K562 (cell line): ENCODE data around the gene RBBP5. TPM values are rescaled to one million over a fixed set of nuclear protein-coding genes. Genes with fewer than 3 reads are reported as not detected.

Experiments used
- ATAC-seq: fragments of 200-7000 bp; cut with Tn5 transposase; 3 replicates; pipeline ENCODE4 v1.9.1; 2020; ENCODE audit warnings: moderate library complexity
- BruUV-seq: library from RNA; stranded (reverse); fragments of 400-500 nt; replicated peaks from 2 replicates; lab custom pipeline; 2021; lab: Mats Ljungman, UMichigan
- CTCF ChIA-PET: fragments of 300-600 bp; formaldehyde crosslinking; extraction: SDS; loops from one replicate; lab custom pipeline; 2021; ENCODE audit warnings: low intra/inter-chr PET ratio; lab: Yijun Ruan, JAX
- POLR2A ChIA-PET: fragments of 300-600, 350-650 bp; sonication (Branson Sonifier 250); formaldehyde crosslinking; extraction: SDS; loops from one replicate; lab custom pipeline; 2021; ENCODE audit warnings: antibody characterized with exemption, inconsistent platforms; lab: Yijun Ruan, JAX
- DNase-seq, 4 experiments: peaks; one replicate each; pipeline versions ENCODE4 v3.0.0 to v3.0.0-alpha.2; 2011 to 2018; ENCODE audit warnings: low spot score in 3 of 4, mixed read lengths in 3 of 4; ENCODE audit errors: extremely low read depth in 1 of 4
- FAIRE-seq: peaks from 2 replicates; lab custom pipeline; 2011; peaks lifted over from hg19 to GRCh38; lab: Jason Lieb, UNC
- H2AFZ ChIP-seq: 2 replicates; pipeline ENCODE4 v1.6.0; 2011; ENCODE audit warnings: low read depth, low read length, control low read depth, inconsistent platforms
- H3K27ac ChIP-seq: fragments of 200-600 bp; 3 replicates; pipeline ENCODE4 v1.8.0; 2011; ENCODE audit warnings: low read depth, mild to moderate bottlenecking, control low read depth, inconsistent platforms, low read length, moderate library complexity, mixed read lengths; ENCODE audit errors: extremely low read depth
- H3K27me3 ChIP-seq, 2 experiments: fragments of 300-600 bp in 1 of 2; 2 replicates in 1 of 2; 3 replicates in 1 of 2; pipeline versions ENCODE4 v1.6.0 to v1.8.0; 2011; ENCODE audit warnings: inconsistent platforms in 2 of 2, low read length in 2 of 2, mild to moderate bottlenecking in 1 of 2, mixed read lengths in 1 of 2, moderate library complexity in 1 of 2; ENCODE audit not compliant: control insufficient read depth in 2 of 2, insufficient read depth in 2 of 2
- H3K36me3 ChIP-seq: fragments of 300-600 bp; 3 replicates; pipeline ENCODE4 v1.8.0; 2011; ENCODE audit warnings: mild to moderate bottlenecking, low read length, inconsistent platforms; ENCODE audit not compliant: control insufficient read depth, insufficient read depth
- H3K4me1 ChIP-seq, 2 experiments: fragments of 200-600 bp in 1 of 2; replicated peaks in 1 of 2; 2 replicates in 1 of 2; 3 replicates in 1 of 2; pipeline versions ENCODE4 v1.5.1 to v1.8.0; 2011; ENCODE audit warnings: inconsistent platforms in 2 of 2, low read length in 2 of 2, mild to moderate bottlenecking in 1 of 2, mixed read lengths in 1 of 2, moderate library complexity in 1 of 2; ENCODE audit not compliant: control insufficient read depth in 2 of 2, insufficient read depth in 2 of 2
- H3K4me2 ChIP-seq: 2 replicates; pipeline ENCODE4 v1.6.1; 2011; ENCODE audit warnings: low read length, control low read depth, inconsistent platforms, mixed read lengths; ENCODE audit not compliant: insufficient read depth
- H3K4me3 ChIP-seq: fragments of 200-600 bp; sonication (generic), shearing (Covaris generic); 2 replicates; pipeline ENCODE4 v1.5.1; 2016; ENCODE audit warnings: control low read depth, inconsistent platforms
- H3K79me2 ChIP-seq: fragments of 200-600 bp; 3 replicates; pipeline ENCODE4 v1.8.0; 2011; ENCODE audit warnings: low read length, inconsistent platforms; ENCODE audit not compliant: control insufficient read depth, insufficient read depth
- H3K9ac ChIP-seq, 2 experiments: 2 replicates each; pipeline versions ENCODE4 v1.6.0 to v1.6.1; 2011; ENCODE audit warnings: low read depth in 2 of 2, low read length in 2 of 2, control low read depth in 1 of 2, inconsistent platforms in 1 of 2, mild to moderate bottlenecking in 1 of 2, mixed read lengths in 1 of 2; ENCODE audit not compliant: insufficient read depth in 1 of 2
- H3K9me1 ChIP-seq: one replicate; pipeline ENCODE4 v1.6.0; 2011; ENCODE audit warnings: inconsistent platforms, mild to moderate bottlenecking, low read length, moderate library complexity; ENCODE audit not compliant: control insufficient read depth, insufficient read depth
- H3K9me3 ChIP-seq: replicated peaks from 2 replicates; pipeline ENCODE4 v1.5.1; 2011; ENCODE audit warnings: low read depth, low read length, inconsistent platforms; ENCODE audit not compliant: control insufficient read depth, insufficient read depth
- H4K20me1 ChIP-seq: replicated peaks from 2 replicates; pipeline ENCODE4 v1.6.1; 2011; ENCODE audit warnings: low read length, inconsistent platforms, mixed read lengths; ENCODE audit not compliant: control insufficient read depth, insufficient read depth
- MITF ChIP-seq: IDR thresholded peaks from 2 replicates; pipeline ENCODE4 v1.6.1; 2014; ENCODE audit warnings: antibody characterized with exemption
- WGBS: fragments of 100-300 bp; shearing (Covaris generic); methylation state at CpG from one replicate; pipeline ENCODE4 v1.1.6; 2016; ENCODE audit warnings: low coverage, mixed read lengths; ENCODE audit not compliant: insufficient coverage; ENCODE audit errors: missing lambda C conversion rate; 5-methylcytosine and 5-hydroxymethylcytosine counted together
- in situ Hi-C: fragments of 300-500 bp; cut with MboI; formaldehyde crosslinking; loops from 4 replicates; pipeline ENCODE4 v1.15.0; 2018; ENCODE audit warnings: inconsistent platforms, mixed read lengths
- intact Hi-C: fragments of 100-400 bp; cut with micrococcal nuclease; formaldehyde crosslinking; loops from 2 replicates; pipeline ENCODE4 v1.14.2; 2022
- polyA plus RNA-seq, 8 experiments: library from polyadenylated mRNA; depleted of rRNA in 4 of 8; stranded (reverse) in 5 of 8; unstranded in 3 of 8; fragments of >200 nt; fragmentation: Nextera tagmentation in 2 of 8; fragmentation: Illumina TruSeq in 1 of 8; extraction: Ambion mirVana in 2 of 8; extraction: Trizol in 1 of 8; gene quantifications; 2 replicates each; pipeline versions ENCODE4 v1.2.1 to v1.2.3, GENCODE V29; 2011 to 2014; ENCODE audit warnings: inconsistent platforms in 1 of 8, missing spikeins in 1 of 8
- total RNA-seq, 7 experiments: library from RNA; depleted of rRNA in 6 of 7; stranded (reverse); fragments of >200 nt in 6 of 7; fragmentation: Illumina TruSeq in 2 of 7; extraction: Trizol in 2 of 7; gene quantifications; 2 replicates each; pipeline versions ENCODE4 v1.2.1 to v1.2.3, GENCODE V29; 2011 to 2021; ENCODE audit warnings: low replicate concordance in 1 of 7
- TF ChIP-seq, protein P1 (sequence below): sonication (generic); formaldehyde crosslinking; IDR thresholded peaks from 2 replicates; pipeline ENCODE4 v1.8.0; 2022; ENCODE audit warnings: mild to moderate bottlenecking, missing genetic modification reagents

Gene RBBP5
- total and polyA plus RNA-seq, 9 of the 15 experiments (the other 6 are each of a cell fraction or from before 2014, with no cell fraction given) = 17.2 to 37.4 (median 28.4) TPM

GRCh38 chr1:205071028-205071409, 50.8 kb downstream of the RBBP5 start:
- no TSS peak for BruUV-seq
- no peak overlapping the region for H2AFZ ChIP-seq
- TF ChIP-seq, protein P1, sequence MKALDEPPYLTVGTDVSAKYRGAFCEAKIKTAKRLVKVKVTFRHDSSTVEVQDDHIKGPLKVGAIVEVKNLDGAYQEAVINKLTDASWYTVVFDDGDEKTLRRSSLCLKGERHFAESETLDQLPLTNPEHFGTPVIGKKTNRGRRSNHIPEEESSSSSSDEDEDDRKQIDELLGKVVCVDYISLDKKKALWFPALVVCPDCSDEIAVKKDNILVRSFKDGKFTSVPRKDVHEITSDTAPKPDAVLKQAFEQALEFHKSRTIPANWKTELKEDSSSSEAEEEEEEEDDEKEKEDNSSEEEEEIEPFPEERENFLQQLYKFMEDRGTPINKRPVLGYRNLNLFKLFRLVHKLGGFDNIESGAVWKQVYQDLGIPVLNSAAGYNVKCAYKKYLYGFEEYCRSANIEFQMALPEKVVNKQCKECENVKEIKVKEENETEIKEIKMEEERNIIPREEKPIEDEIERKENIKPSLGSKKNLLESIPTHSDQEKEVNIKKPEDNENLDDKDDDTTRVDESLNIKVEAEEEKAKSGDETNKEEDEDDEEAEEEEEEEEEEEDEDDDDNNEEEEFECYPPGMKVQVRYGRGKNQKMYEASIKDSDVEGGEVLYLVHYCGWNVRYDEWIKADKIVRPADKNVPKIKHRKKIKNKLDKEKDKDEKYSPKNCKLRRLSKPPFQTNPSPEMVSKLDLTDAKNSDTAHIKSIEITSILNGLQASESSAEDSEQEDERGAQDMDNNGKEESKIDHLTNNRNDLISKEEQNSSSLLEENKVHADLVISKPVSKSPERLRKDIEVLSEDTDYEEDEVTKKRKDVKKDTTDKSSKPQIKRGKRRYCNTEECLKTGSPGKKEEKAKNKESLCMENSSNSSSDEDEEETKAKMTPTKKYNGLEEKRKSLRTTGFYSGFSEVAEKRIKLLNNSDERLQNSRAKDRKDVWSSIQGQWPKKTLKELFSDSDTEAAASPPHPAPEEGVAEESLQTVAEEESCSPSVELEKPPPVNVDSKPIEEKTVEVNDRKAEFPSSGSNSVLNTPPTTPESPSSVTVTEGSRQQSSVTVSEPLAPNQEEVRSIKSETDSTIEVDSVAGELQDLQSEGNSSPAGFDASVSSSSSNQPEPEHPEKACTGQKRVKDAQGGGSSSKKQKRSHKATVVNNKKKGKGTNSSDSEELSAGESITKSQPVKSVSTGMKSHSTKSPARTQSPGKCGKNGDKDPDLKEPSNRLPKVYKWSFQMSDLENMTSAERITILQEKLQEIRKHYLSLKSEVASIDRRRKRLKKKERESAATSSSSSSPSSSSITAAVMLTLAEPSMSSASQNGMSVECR (CRISPR knock-in tag) = no peak
- no peak for TF ChIP-seq MITF
- in situ Hi-C loops (no loop called here), intact Hi-C loops (no loop called here)
- no peak overlapping the region for H3K4me2 ChIP-seq
- H3K27ac ChIP-seq = no peak overlapping the region
- no peaks in the 10 kb centered on the region for H3K36me3 ChIP-seq
- CTCF ChIA-PET = no interaction called here
- no peak overlapping the region for H3K9ac ChIP-seq
- FAIRE-seq (no peak), DNase-seq (no peak), ATAC-seq (no peak)
- no peaks in the 10 kb centered on the region for H3K9me1 ChIP-seq
- peaks cover under 1 to 18% of the 10 kb centered on the region in 2 experiments; a peak in 3 of 5 replicates for H3K4me1 ChIP-seq
- peaks cover 60 to 89% of the 10 kb centered on the region in 2 experiments for H3K27me3 ChIP-seq
- POLR2A ChIA-PET = interaction anchor here (0.6 to 1.7 kb wide), 6 partner anchors 8 to 52 kb away, joined by 3 to 6 read pairs (median 4); no protein-coding TSS in a partner anchor
- H3K9me3 ChIP-seq = no peaks in the 10 kb centered on the region
- WGBS = 0% methylated on average over 2 of the region's 2 CpGs
- H4K20me1 ChIP-seq = peaks cover 17% of the 10 kb centered on the region; the same call in 1 of the 2 replicates
- no peak overlapping the region for H3K4me3 ChIP-seq
- H3K79me2 ChIP-seq = no peaks in the 10 kb centered on the region
